ENCODE data around the gene RBM20. TPM values are rescaled to one million over a fixed set of nuclear protein-coding genes. Genes with fewer than 3 reads are reported as not detected.

Gene RBM20
- polyA plus RNA-seq, 1 donor (not counting 4 experiments of a cell fraction or from before 2014, with no cell fraction given) = 0.01 TPM

DNA sequence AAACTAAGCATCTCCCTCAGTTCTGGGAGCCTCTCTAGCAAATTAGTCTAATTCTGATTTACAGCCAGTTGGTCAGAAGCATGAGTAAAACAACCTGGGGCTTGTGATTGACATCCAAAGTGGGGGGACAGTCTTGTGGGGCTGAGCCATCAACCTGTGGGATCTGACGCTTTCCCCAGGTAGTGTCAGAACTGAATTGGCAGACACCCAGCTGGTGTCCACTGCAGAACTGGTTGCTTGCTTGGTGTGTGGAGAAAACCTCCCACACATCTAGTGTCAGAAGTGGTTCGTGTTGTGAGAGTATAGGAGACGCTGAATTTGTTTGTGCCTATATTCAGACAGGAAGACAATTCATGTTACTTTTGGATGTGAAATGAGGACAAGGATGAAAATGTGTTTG lies 135.4 kb downstream of the RBM20 start:
- Histone ChIP-seq H3K4me2 (ENCODE audit: control insufficient read depth, extremely low read depth, insufficient read depth, low read depth, low read length) (no peak overlapping the region), H3K9ac (ENCODE audit: control insufficient read depth, extremely low read depth, insufficient read depth, low read length) (no peak overlapping the region), H2AFZ (ENCODE audit: control insufficient read depth, low read length) (no peak overlapping the region), H3K9me1 (ENCODE audit: control insufficient read depth, extremely low read depth, insufficient read depth, low read length) (no peaks in the 10 kb centered on the region), H3K9me3 (ENCODE audit: control insufficient read depth, low read depth, low read length) (no peaks in the 10 kb centered on the region), H3K4me1 (ENCODE audit: control insufficient read depth, extremely low read depth, insufficient read depth, low read length) (peaks cover 3% of the 10 kb centered on the region), H3K4me3 (ENCODE audit: control insufficient read depth in 2 of 3, extremely low read depth in 1 of 3, insufficient read depth in 2 of 3, low read depth in 1 of 3, low read length in 3 of 3) (no peak overlapping the region), H4K20me1 (ENCODE audit: control insufficient read depth, extremely low read depth, insufficient read depth, low read length) (no peaks in the 10 kb centered on the region), H3K27me3 (ENCODE audit: control insufficient read depth, extremely low read depth, insufficient read depth, low read length) (peaks cover 6% of the 10 kb centered on the region), H3K36me3 (ENCODE audit: control insufficient read depth in 2 of 2, extremely low read depth in 1 of 2, insufficient read depth in 2 of 2, low read length in 2 of 2) (no peaks in the 10 kb centered on the region), H3K27ac (ENCODE audit: control insufficient read depth, insufficient read depth, low read length) (no peak overlapping the region), H3K79me2 (ENCODE audit: control insufficient read depth, insufficient read depth, low read length) (no peaks in the 10 kb centered on the region)
- no peak for DNase-seq (ENCODE audit: low read depth, low spot score)
- FAIRE-seq = no peak
- no peak for TF ChIP-seq EZH2 (IDR thresholded peaks at IDR 0.05; ENCODE audit: low read length)
- TF ChIP-seq, protein P1, sequence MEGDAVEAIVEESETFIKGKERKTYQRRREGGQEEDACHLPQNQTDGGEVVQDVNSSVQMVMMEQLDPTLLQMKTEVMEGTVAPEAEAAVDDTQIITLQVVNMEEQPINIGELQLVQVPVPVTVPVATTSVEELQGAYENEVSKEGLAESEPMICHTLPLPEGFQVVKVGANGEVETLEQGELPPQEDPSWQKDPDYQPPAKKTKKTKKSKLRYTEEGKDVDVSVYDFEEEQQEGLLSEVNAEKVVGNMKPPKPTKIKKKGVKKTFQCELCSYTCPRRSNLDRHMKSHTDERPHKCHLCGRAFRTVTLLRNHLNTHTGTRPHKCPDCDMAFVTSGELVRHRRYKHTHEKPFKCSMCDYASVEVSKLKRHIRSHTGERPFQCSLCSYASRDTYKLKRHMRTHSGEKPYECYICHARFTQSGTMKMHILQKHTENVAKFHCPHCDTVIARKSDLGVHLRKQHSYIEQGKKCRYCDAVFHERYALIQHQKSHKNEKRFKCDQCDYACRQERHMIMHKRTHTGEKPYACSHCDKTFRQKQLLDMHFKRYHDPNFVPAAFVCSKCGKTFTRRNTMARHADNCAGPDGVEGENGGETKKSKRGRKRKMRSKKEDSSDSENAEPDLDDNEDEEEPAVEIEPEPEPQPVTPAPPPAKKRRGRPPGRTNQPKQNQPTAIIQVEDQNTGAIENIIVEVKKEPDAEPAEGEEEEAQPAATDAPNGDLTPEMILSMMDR (optimal IDR thresholded peaks at IDR 0.05 in 1 of 3, IDR thresholded peaks at IDR 0.05 in 1 of 3, conservative IDR thresholded peaks at IDR 0.05 in 1 of 3; ENCODE audit: extremely low read depth in 1 of 3, insufficient read depth in 2 of 3, low read length in 3 of 3) = no peak
- dilution Hi-C loops (cut with MboI; ENCODE audit: extremely low pct_ligation_motif_present, low sequenced_read_pairs) = no loop called here

DNA sequence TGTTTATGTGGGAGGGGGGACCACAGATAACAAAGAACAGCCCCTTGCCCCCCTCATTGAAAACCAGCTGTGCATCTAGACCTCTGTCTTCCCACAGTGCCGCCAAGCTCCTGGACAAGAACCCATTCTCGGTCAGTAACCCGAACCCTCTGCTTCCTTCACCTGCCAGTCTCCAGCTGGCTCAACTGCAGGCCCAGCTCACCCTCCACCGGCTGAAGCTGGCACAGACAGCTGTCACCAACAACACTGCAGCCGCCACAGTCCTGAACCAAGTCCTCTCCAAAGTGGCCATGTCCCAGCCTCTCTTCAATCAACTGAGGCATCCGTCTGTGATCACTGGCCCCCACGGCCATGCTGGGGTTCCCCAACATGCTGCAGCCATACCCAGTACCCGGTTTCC lies 136.6 kb downstream of the RBM20 start:
- H2AFZ ChIP-seq (ENCODE audit: control insufficient read depth, low read length) = no peak overlapping the region
- no peak for FAIRE-seq
- H3K36me3 ChIP-seq (ENCODE audit: control insufficient read depth in 2 of 2, extremely low read depth in 1 of 2, insufficient read depth in 2 of 2, low read length in 2 of 2) = no peaks in the 10 kb centered on the region
- no peak for TF ChIP-seq EZH2 (IDR thresholded peaks at IDR 0.05; ENCODE audit: low read length)
- TF ChIP-seq, protein P1 (optimal IDR thresholded peaks at IDR 0.05 in 1 of 3, IDR thresholded peaks at IDR 0.05 in 1 of 3, conservative IDR thresholded peaks at IDR 0.05 in 1 of 3; ENCODE audit: extremely low read depth in 1 of 3, insufficient read depth in 2 of 3, low read length in 3 of 3) = no peak
- no peak for DNase-seq (ENCODE audit: low read depth, low spot score)
- no peak overlapping the region for H3K9ac ChIP-seq (ENCODE audit: control insufficient read depth, extremely low read depth, insufficient read depth, low read length)
- no peaks in the 10 kb centered on the region for H3K4me1 ChIP-seq (ENCODE audit: control insufficient read depth, extremely low read depth, insufficient read depth, low read length)
- H3K27me3 ChIP-seq (ENCODE audit: control insufficient read depth, extremely low read depth, insufficient read depth, low read length) = peaks cover 6% of the 10 kb centered on the region
- no peaks in the 10 kb centered on the region for H4K20me1 ChIP-seq (ENCODE audit: control insufficient read depth, extremely low read depth, insufficient read depth, low read length)
- H3K79me2 ChIP-seq (ENCODE audit: control insufficient read depth, insufficient read depth, low read length) = no peaks in the 10 kb centered on the region
- dilution Hi-C loops (cut with MboI; ENCODE audit: extremely low pct_ligation_motif_present, low sequenced_read_pairs) = no loop called here
- no peaks in the 10 kb centered on the region for H3K9me3 ChIP-seq (ENCODE audit: control insufficient read depth, low read depth, low read length)
- H3K4me2 ChIP-seq (ENCODE audit: control insufficient read depth, extremely low read depth, insufficient read depth, low read depth, low read length) = no peak overlapping the region
- no peaks in the 10 kb centered on the region for H3K9me1 ChIP-seq (ENCODE audit: control insufficient read depth, extremely low read depth, insufficient read depth, low read length)
- no peak overlapping the region for H3K4me3 ChIP-seq (ENCODE audit: control insufficient read depth in 2 of 3, extremely low read depth in 1 of 3, insufficient read depth in 2 of 3, low read depth in 1 of 3, low read length in 3 of 3)
- H3K27ac ChIP-seq (ENCODE audit: control insufficient read depth, insufficient read depth, low read length) = no peak overlapping the region

Measured in keratinocyte (primary cell).